ENCODE measurements around the gene HSPA1L. TPM values are rescaled to one million over a fixed set of nuclear protein-coding genes. Genes with fewer than 3 reads are reported as not detected.

Gene HSPA1L
- total and polyA plus RNA-seq, 10 of the 15 experiments (the other 5 are each of a cell fraction or from before 2014, with no cell fraction given), result 0.69 to 2.5 (median 1.5) TPM

DNA sequence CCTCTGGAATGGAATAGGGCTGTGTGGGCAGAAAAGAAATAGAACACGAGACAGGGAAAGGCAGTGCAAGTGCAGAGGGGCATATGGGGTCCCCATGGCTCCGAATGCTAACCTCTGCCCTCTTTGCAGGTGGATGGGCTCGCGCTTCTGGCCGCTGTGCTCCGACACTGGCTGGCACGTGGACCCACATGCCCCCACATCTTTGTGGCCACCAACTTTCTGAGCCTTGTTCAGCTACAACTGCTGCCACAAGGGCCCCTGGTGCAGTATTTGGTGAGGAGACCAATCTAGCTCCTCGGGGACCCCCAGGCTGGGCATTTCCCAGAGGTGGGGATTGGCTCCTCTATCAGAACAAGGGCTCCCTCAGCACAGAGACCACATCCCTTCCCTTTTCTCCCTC lies 53.7 kb downstream of the HSPA1L start (continued):
- TF ChIP-seq, protein P1, sequence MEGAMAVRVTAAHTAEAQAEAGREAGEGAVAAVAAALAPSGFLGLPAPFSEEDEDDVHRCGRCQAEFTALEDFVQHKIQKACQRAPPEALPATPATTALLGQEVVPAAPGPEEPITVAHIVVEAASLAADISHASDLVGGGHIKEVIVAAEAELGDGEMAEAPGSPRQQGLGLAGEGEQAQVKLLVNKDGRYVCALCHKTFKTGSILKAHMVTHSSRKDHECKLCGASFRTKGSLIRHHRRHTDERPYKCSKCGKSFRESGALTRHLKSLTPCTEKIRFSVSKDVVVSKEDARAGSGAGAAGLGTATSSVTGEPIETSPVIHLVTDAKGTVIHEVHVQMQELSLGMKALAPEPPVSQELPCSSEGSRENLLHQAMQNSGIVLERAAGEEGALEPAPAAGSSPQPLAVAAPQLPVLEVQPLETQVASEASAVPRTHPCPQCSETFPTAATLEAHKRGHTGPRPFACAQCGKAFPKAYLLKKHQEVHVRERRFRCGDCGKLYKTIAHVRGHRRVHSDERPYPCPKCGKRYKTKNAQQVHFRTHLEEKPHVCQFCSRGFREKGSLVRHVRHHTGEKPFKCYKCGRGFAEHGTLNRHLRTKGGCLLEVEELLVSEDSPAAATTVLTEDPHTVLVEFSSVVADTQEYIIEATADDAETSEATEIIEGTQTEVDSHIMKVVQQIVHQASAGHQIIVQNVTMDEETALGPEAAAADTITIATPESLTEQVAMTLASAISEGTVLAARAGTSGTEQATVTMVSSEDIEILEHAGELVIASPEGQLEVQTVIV (IDR thresholded peaks at IDR 0.05; ENCODE audit: borderline replicate concordance, partially characterized antibody), result no peak
- TF ChIP-seq RBBP5 (conservative IDR thresholded peaks at IDR 0.05), result no peak
- TF ChIP-seq CHD2 (IDR thresholded peaks at IDR 0.05; ENCODE audit: borderline replicate concordance, low read depth, low read length), result no peak
- no peak for TF ChIP-seq YBX1 (IDR thresholded peaks at IDR 0.05)
- TF ChIP-seq NR2C1 (IDR thresholded peaks at IDR 0.05), result no peak
- TF ChIP-seq POU2F2 (IDR thresholded peaks at IDR 0.05; ENCODE audit: borderline replicate concordance, low read depth, low read length), result no peak
- TF ChIP-seq EED (IDR thresholded peaks at IDR 0.05; ENCODE audit: low read depth), result no peak
- no peak for TF ChIP-seq TARDBP (IDR thresholded peaks at IDR 0.05; ENCODE audit: borderline replicate concordance)
- TF ChIP-seq STAT3 (IDR thresholded peaks at IDR 0.05; ENCODE audit: low read depth, low read length), result no peak
- no peak for TF ChIP-seq GABPA (IDR thresholded peaks at IDR 0.05; ENCODE audit: low read depth)
- no peak for TF ChIP-seq ZNF384 (IDR thresholded peaks at IDR 0.05; ENCODE audit: borderline replicate concordance, low read depth, low read length)
- no peak for TF ChIP-seq ZZZ3 (IDR thresholded peaks at IDR 0.05; ENCODE audit: control insufficient read depth, insufficient read length, low read depth)
- TF ChIP-seq, protein P2, sequence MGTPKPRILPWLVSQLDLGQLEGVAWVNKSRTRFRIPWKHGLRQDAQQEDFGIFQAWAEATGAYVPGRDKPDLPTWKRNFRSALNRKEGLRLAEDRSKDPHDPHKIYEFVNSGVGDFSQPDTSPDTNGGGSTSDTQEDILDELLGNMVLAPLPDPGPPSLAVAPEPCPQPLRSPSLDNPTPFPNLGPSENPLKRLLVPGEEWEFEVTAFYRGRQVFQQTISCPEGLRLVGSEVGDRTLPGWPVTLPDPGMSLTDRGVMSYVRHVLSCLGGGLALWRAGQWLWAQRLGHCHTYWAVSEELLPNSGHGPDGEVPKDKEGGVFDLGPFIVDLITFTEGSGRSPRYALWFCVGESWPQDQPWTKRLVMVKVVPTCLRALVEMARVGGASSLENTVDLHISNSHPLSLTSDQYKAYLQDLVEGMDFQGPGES (IDR thresholded peaks at IDR 0.05), result no peak
- TF ChIP-seq GATAD2B (conservative IDR thresholded peaks at IDR 0.05; ENCODE audit: low read depth), result no peak
- TF ChIP-seq RELA (IDR thresholded peaks at IDR 0.05; ENCODE audit: borderline replicate concordance, partially characterized antibody), result no peak
- no peak for TF ChIP-seq ZNF217 (IDR thresholded peaks at IDR 0.05)

Data from GM12878 (cell line).